Spleen (tissue), 7 donors: Measurements from ENCODE around the gene VENTX.

Experiments
- POLR2A ChIP-seq, 3 donors: fragments of 450-650 bp; IDR thresholded peaks; one replicate each; pipeline ENCODE4 v1.5.1; 2017; ENCODE audit warnings: antibody characterized with exemption in 3 of 3, mild to moderate bottlenecking in 1 of 3
- POLR2AphosphoS5 ChIP-seq, 3 donors: sonication (generic); formaldehyde crosslinking; IDR thresholded peaks; one replicate each; pipeline ENCODE4 v1.5.1; 2017; ENCODE audit warnings: antibody characterized with exemption in 3 of 3
- TF ChIP-seq, protein P1 (sequence below), 11 experiments: fragments of 200-600 bp in 7 of 11; fragments of 450-650 bp in 4 of 11; sonication (generic) in 4 of 11; IDR thresholded peaks in 8 of 11; conservative IDR thresholded peaks in 3 of 11; 1 replicate in 7 of 11; 2 replicates in 4 of 11; pipeline versions ENCODE4 v1.4.0 to v1.8.0; 2016 to 2021; ENCODE audit warnings: antibody characterized with exemption in 11 of 11, inconsistent platforms in 4 of 11, mild to moderate bottlenecking in 1 of 11
- donor health status: DM: no; HTN: no; CAD: no; lungs with moderate emphysema.
- donor health status: DM: no; HTN: no; CAD: no.
- donor health status: DM: no; HTN: no; CAD: no.

DNA sequence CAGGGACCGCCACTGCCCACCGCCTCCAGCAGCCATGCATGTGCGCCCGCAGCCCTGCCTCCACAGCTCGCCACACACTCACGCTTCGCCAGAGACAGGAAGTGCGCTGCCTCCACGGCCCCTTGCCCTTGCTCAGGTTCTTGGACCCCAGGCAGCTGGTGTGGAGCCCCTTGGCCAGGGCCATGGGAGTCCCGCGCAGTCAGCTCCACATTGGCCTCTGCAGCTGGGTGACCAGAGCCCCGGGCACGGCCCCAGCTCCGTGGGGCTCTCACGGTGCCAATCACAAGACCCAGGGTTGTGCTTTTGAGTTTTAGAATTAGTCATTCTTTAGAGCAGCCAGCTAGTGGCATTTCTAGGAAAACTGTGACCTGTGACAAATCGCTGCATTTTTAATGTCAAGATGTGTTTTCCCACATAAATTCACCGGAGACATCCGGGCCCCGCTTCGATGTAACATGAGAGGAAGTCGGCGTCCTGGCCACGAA, 11.9 kb upstream of the VENTX start:
- TF ChIP-seq, protein P1, sequence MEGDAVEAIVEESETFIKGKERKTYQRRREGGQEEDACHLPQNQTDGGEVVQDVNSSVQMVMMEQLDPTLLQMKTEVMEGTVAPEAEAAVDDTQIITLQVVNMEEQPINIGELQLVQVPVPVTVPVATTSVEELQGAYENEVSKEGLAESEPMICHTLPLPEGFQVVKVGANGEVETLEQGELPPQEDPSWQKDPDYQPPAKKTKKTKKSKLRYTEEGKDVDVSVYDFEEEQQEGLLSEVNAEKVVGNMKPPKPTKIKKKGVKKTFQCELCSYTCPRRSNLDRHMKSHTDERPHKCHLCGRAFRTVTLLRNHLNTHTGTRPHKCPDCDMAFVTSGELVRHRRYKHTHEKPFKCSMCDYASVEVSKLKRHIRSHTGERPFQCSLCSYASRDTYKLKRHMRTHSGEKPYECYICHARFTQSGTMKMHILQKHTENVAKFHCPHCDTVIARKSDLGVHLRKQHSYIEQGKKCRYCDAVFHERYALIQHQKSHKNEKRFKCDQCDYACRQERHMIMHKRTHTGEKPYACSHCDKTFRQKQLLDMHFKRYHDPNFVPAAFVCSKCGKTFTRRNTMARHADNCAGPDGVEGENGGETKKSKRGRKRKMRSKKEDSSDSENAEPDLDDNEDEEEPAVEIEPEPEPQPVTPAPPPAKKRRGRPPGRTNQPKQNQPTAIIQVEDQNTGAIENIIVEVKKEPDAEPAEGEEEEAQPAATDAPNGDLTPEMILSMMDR (IDR thresholded peaks at IDR 0.05 in 8 of 11, conservative IDR thresholded peaks at IDR 0.05 in 3 of 11), result no peak
- TF ChIP-seq POLR2AphosphoS5 (IDR thresholded peaks at IDR 0.05) (no peak), POLR2A (IDR thresholded peaks at IDR 0.05) (no peak)
